Stimulated activated CD8-positive, alpha-beta memory T cell treated with anti-CD3 and anti-CD28 coated beads, Interleukin-7, amount 100 ng/mL, for 24 hours (primary cell): ENCODE data around the gene LHX1.

Source experiments
- DNase-seq: peaks from one replicate; pipeline ENCODE4 v3.0.0-alpha.2; 2020; ENCODE audit warnings: low read depth

Gene LHX1

DNA sequence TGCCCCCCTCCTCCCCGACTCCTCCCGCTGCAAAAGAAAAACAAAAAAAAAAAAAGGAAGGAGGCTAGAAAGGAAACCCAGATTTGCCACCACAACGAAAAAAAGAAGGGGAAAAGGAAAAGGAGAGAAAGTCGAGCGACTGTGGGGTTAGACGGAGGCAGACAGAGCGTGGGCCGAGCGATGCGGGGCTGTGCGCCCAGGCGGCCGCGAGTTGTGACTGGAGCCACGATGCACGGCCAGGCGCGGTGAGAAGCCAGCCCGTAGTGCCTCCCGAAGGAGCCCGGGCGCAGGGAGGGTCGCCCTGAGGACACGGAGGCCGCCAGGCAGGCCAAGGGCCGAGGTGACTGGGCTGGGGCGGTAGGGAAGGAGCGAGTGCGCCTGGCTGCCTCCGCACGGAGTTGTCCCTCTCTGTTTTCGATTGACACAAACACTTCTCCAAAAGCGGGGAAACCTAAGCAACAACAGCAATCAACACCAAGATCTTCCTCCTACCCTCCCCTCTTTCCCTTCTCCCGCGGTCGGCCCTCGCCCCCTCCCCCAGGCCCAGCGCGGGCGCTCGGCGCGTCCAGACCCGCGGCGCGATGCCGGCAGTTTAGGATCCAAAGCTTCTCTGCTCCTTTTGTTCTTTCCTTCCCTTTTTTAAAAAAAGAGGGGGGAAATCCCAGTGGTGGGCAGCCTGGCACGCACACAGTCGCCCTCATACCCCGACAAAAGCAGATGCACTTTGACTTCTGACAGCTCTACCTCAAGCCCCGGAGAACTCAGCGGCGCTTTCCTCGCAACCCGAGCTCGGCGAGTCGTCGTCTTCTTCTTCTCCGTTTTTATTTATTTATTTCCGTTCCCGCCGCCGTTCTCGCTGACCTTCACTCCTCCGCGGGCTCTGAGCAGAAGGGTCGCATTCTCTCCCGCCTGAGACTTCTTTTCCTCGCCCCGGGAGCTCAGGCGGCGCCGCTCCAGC is at the start of gene LHX1:
LHX1 (plus strand) TSS at position 475 of the 958 bp plus-strand sequence. CDS start 723 bp downstream, outside the sequence.
- DNase-seq: no peak

DNA sequence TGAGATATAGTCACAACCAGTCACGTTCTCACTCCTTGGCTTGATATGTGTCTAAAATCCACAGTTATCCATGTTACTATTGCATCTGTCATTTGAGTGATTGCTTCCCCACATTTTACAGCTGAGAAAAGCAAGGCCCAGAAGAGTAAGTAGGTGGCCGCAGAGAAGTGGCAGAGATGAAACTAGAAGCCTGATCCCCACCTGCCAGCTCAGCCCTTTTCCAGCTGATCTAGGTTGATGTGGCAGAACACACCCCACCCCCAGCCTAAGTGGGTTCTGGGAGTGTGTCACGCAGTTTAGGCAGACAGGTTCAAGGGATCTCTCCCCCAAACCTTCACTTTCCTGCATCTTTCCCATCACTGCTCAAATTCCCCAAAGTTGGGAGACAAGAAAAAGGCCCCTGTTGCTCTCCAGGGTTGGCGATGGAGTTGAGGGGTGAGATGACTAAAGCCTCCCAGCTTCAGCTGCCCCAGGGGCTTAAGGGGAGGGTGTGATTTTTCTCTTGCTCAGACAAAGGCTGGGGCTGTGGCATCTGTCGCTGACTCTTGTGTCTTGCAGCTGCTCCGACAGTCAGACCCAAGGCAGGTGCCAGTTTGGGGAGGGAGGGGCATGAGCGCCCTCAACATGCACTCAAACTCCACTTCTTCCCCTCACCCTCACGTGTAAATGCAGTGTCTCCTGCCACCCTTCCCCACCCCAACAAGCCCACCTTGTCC is 48.9 kb upstream of the LHX1 start:
- no peak for DNase-seq

DNA sequence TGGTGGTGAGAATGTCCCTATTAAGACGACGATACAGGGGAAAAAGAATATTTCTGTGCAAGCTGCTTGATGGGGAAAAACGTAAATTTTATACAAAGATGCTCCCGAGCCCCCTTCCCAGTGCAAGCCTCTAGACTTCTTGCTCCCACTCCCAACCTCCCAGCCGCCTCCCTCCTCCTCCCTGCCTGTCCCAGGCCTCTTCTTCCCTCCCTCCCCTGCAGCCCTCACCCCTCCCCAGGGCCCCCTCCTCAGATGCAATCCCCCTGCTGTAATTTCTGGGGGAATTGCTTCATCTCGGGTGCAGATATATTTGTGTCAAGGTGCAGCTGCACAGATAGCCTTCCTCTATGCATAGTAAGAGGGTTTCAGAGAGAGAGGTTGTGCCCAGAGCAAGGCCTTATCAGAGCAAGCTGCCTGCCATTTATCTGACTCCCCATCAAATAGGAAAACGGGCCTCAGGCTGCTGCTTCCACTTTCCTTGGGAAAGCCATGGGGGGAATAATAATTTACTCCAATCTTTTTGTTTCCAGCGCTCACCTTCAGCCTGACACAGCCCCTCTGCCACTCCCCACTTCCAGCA is 47.4 kb upstream of the LHX1 start:
- DNase-seq: no peak

DNA sequence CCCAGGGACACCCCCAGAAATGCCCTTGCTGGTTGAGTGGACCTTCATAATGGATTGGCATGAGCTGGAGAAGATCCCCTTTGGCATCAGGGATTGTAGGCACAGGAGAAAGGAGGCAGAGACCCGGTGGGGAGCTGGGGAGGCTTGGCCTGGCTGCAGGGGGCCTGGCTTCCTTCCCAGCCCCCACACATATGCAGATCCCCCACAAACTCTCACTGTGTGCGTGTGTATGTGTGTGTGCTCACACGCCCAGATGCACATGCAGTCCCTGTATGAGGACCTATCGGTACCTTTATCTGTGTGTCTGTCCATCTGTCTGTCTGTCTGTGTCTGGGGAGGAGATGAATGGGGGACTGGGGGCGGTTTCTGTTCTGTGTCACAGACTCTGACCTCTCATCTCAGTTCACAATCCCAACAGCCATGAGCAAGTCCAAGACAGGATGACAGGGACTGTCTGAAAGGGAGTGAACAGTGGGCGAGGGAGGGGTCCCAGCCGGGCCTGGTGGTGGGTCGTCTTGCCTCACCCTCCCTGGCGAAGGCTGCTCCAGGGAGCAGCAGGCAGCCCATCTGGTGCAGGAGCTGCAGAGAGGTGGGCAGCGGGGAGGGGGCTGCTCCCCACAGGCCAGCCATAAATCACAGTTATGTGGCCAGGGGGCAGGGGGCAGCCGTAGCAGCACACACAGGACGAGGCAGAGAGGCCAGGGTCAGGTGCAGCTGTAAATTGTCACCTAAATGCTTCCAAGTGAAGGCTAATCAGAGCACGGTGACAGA is 46.7 kb upstream of the LHX1 start:
- DNase-seq: no peak

DNA sequence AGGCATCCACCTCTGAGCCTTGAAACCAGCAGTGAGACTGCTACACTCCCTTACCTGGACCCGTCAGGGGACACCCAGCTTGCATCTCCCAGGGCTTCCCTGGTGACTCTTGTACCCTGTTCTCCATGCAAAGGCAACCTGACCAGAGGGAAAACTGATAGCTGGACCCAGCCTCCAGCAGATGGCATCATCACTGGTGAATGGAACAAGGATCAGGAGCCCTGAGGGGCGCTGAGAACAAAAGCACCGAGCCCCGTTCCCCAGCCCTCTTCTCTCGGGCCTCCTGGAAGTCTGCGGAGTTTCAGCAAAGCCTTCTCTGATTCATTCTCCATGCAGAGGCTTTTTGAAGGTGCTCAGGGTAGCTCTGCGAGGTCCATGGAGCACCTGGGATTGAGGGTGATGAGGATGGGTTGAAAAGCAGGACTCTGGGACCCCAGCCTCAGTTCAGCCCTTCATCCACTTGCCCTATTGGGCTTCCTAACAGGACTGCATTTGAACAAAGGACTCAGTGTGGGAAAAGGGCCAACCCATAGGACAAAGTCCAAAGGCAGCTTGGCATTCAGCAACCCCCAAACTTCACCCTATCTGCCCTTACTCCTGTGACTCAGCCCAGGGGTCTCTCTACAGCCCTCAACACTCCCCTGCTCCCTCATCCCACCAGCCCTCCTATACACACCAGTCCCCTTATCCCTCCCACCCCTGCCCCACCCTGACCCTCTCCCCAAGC is 45.0 kb upstream of the LHX1 start:
- DNase-seq: no peak

DNA sequence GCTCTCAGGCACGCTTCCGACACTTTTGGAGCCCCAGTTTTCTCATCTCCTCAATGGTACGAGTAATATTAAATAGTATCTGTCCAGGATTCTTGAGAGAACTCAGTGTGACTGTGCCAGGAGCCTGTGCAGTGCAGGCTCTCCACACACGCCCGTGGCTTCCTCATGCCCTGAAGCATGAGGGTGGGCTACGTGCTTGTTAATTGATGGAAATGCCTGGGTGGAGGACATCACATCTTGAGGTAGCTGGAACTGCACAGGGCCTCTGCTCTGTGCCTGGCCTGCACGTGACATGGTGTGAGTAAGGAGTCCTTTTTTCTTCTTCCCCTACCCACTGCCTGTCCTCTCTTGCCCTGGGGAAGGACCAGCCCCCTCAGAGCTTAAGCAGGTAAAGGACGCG is 43.1 kb upstream of the LHX1 start:
- no peak for DNase-seq

DNA sequence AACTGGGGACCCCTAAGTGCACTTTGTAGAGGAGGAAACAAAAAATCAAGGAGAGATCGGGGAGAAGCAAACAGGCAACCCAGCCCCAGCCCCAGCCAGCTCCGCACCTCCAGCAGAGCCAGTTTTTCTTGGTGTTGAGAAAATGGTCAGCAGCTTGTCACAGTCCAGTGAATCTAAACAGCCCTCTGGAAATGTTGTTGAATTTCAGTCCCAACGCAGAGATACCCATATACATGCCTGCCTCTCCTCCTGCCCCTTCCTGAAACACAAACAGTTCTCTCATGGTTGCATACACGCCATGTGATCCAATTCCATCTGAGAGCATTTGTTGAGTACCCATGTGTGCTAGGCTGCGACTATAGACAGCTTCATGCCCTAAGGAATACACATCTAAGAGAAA is 42.4 kb upstream of the LHX1 start:
- DNase-seq: no peak

DNA sequence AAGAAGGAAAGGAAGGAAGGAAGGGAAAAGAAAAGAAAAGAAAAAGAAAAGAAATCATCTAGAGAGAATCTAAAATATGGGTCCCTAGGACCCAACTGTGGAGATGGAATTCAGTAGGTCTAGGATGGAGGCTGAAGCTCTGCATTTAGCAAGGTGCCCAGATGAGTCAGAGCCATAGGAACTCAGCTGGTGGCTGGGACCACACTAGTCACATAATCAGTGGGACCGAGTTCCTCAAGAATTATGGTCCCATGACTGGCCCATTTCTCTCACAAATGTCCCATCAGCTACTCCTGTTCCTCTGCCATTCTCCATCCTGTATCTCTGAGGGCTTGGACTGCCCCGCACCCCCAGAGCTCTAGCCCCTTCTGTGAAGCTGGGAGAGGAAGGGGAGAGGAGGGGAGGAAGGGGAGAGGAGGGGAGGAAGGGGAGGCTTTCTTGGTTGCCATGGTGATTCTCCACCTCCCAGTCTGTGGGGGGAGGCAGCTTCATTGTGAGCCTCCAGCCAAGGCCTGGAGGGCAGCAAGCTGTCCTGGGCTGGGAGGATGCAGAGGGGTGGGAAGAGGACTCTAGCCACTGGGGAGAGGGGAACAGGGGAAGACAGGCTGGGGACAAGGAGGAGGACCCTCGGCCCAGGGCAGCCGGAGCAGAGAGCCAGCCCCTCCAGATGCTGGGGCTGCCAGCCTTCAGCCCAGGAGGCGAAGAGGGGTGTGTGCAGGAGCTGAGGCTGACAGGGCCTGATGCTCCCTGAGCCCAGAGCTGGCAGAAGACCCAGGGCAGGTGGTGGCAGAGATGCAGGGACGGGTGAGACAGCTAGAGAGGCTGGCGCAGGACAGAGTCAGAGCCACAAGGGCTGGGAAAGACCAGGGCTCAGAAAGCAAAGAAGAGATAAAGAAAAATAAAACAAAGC is 37.8 kb upstream of the LHX1 start:
- no peak for DNase-seq

DNA sequence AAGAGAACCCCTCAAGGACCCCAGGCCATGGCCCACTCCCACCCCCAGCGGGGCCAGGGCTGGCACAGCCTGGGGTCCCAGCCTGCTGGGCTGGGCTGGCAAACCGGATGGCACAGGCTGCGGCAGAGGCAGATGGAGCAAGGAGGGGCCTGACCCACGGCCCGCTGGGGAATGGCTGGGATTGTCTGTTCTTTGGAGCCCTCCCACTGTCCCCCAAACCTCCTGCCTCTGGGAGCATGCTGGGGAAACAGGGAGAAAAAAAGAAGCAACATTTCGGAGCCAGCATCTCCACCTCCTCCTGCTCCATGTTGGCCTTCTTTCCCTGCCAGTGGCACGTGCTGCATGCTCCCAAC is 37.1 kb upstream of the LHX1 start:
- DNase-seq: no peak

DNA sequence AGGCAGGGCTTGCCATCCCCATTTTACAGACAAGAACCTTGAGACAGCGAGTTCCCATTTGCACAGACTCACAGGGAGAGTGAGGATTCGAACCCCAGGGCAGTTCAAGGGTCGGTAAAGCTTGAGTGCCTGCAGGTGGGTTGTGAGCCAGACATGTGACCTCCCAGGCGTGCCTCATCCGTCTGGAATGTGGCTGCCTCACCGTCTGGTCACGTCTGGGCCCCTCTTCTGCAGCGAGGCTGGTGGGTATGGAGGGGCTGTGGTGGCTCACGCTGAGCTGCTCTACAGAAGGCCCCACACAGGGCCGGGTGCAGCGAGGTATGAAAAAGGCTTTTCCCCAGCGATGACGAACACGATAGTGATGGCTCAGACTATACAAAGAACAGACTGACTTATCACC is 35.8 kb upstream of the LHX1 start:
- DNase-seq: no peak

DNA sequence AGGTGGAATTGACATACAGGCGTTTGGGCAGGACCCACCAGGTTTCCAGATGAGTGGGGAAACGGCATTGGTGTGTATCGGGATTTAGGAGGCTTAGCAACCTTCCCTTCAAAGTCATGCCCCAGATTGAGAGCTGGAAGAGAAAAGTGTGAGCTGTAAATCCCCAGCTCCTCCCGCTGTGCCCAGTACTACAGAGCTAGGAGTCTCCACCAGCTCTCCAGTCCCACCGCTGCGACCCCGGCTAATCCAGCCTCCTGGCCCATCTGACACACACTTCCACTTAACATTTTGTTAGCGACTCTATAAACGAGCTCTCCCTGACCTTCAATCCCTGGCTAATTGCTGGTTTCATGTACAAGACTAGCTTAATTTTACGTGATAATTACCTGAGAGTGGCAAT is 29.9 kb upstream of the LHX1 start:
- no peak for DNase-seq

DNA sequence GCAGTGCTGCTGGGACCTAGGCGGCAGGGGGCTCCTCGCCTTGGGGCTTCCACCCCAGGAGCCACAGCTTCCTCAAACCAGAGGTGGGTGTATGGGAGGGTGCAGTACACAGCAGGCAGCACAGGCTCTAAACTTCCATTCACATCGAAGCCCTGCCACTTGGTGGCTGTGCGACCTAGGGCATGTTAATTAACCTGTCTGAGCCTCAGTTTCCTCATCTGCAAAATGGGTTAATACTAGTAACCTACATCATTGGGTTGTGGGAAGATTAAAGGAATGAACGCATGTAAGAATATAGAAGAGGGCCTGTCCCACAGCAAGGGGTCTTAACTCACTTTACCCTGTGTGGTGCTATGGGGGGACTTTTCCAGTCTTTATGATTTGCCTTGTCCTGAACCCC is 26.8 kb upstream of the LHX1 start:
- DNase-seq: no peak

DNA sequence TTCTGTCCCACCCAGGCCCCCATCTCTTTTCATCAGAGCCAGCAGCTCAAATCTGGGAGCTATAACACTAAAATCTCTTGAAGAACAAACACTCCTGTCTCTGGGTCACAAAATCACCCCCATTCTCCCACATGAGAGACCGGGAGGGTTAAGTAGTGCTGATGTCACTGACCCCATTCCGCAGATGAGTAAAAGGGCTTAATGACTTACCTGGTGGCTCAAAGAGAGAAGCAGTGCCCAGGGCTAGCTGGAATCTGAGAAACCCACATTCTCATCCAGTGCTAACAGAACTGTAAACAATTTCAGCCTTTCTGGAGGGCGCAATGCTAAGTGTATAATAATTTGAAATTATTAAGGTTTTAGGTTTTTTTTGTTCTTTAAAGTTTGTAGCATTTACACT is 26.3 kb upstream of the LHX1 start:
- no peak for DNase-seq

DNA sequence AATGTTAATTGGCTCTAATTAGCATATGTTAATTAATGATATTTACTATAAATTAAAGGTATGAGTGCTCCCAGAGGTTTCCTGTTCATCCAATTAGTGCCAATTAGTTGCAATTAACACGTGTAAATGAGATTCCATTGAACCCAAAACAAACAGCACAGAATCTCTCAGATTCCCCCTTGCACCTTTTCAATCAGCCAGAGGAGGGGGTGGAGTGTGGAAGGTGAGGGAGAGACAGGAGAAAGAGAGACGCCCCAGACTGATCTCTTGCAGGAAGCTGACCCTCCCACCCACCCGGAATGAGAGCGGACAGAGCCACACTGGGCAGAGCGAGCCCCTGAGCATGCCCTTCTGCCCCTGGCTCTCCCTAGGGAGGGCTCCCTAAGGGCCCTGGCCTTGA is 24.1 kb upstream of the LHX1 start:
- no peak for DNase-seq

DNA sequence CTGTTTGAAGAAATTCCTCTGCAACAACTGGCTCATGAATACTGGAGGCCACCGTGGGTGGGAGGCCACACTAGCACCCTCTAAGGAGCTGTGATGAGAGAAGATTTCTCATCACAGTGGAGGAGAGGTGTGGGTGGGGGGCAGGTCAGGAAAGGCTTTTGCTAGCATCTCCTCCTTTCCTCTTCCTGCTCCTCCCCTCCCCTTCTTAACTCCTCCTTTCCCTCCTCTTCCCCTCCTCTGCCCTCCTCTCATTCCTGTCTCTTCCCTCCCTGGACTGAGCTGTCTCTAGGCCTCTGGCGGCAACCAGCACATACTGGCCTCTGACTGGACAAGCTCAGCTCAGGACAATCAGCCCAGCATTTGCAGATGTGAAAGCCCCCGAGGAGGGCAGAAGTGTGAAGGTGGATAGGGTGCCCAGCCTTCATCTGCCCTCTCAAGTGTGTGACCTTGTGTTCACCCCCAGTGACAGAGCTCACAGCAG is 19.0 kb upstream of the LHX1 start:
- DNase-seq: no peak

DNA sequence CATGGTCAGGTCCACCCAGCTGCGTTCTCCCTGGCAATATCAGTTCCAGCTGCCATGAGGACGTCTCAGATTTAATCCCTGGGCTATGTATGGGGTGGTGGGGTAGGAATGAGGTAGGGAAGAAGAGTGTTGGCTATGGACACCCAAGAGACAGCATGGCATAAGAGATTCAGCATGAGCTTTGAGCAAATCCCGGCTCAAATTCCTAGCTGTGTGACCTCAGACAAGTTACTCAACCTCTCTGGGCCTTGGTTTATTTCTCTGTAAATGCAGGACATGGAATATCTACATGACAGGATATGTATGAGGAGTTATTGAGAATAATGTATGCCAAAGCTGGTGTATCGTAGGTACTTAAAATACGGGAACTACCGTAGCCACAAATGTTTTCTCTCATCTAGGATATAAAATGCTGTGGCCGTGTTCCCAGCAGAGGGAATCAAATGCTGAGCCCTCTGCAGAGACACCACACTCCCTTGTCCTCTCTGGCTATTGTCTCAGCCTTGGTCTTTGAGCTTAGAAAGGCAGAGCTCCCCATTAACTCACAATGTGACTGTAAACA is 17.8 kb upstream of the LHX1 start:
- no peak for DNase-seq

DNA sequence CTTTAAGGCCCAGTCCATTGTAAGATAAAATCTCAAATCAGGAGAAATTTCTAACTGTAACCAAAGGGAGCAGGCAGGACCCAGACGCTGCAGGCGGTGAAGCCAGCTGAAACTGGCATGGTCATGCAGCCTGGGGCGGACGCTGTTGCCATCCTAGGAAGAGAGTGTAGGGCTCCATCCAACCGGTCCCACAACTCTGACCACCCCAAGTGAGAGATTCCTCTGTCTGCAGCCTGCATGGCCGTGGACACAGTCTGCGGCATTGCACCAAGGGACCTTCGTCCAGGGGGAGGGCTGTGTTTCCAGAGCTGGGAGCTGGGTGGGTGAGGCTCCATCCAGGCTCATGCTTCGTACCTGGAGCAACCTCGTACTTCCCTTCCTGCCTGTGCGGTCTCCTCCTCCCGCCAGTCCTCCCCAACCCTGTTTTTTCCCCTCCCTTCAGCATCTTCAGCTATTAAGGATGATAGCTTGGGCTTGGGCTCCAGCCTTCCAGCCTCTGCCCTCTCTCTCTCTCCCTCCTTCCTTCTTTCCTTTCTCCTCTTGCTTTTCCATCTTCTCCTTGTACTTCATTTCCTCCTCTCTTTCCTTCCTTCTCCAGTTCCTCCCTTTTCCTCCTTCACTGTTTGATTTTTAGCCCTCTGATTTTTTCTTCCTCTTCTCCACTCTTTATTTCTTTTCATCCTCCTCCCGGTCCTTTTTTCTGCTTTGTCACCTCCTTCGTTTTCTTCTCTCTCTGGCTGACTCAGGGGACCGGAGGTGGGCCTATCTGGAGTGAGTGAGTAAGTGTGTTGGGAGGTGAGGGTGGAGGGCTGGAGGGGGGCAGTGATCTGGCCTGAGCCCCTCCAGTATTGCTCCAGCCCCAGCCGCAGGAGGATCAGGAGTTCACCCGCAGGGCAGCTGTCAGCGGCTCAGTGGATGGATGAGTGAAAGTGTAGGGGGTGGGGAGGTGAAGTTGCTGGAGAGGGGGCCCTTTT is 17.0 kb upstream of the LHX1 start:
- no peak for DNase-seq

DNA sequence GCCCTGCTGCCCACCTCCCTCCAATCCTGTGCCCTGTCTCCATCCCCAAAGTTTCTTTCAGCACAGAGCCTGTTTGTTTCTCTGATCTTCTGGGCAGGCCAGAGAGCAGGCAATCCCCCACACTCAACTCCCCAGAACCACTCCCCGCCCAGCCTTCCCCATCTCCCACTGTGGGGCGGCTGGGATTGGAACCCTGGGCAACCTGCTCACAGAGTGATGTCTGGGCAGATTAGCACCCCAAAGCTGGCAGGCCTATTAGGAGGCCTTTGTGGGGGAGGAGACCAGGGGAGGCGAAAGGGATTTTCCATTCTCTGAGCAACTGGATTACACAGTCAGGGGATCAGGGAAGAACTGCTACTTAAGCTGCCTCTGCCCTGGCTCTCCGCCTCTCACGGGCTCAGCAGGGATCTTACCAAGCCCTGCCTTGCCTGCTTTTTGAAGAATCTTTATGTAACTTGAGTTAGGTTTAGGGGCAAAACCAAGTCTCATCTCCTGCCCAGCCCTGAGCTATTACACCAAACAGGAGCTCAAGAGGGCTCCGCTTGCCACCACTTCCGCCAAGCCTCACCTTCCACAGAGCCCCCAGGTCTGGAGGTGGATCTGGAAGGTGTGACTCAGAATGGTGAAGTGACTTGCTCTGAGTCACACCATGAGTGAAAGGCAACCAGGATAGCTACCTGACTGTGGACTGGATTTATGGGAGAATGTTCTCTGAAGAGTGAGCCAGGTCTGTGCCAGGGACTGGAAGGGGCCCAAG is 16.0 kb upstream of the LHX1 start:
- DNase-seq: no peak
